Keratinocyte (primary cell): ENCODE results near the gene RUFY2. TPM values are rescaled to one million over a fixed set of nuclear protein-coding genes. Genes with fewer than 3 reads are reported as not detected.

Experiments used
- DNase-seq: peaks from one replicate; pipeline ENCODE4 v3.0.0-alpha.2; 2011; ENCODE audit warnings: low read depth, missing footprints, low spot score
- FAIRE-seq: peaks from 2 replicates; lab custom pipeline; 2011; peaks lifted over from hg19 to GRCh38; lab: Jason Lieb, UNC
- H2AFZ ChIP-seq: 2 replicates; pipeline ENCODE4 v1.6.0; 2012; ENCODE audit warnings: low read length, control low read depth, inconsistent platforms; ENCODE audit not compliant: control insufficient read depth
- H3K27ac ChIP-seq: 2 replicates; pipeline ENCODE4 v1.5.1; 2011; ENCODE audit warnings: low read length; ENCODE audit not compliant: control insufficient read depth, insufficient read depth
- H3K27me3 ChIP-seq: 3 replicates; pipeline ENCODE4 v1.6.0; 2011; ENCODE audit warnings: low read length; ENCODE audit not compliant: control insufficient read depth, insufficient read depth; ENCODE audit errors: extremely low read depth
- H3K36me3 ChIP-seq, 2 experiments: 2 replicates in 1 of 2; 3 replicates in 1 of 2; pipeline ENCODE4 v1.5.1; 2011; ENCODE audit warnings: low read length in 2 of 2, mild to moderate bottlenecking in 1 of 2; ENCODE audit not compliant: control insufficient read depth in 2 of 2, insufficient read depth in 2 of 2; ENCODE audit errors: extremely low read depth in 1 of 2
- H3K4me1 ChIP-seq: 3 replicates; pipeline ENCODE4 v1.5.1; 2011; ENCODE audit warnings: low read length; ENCODE audit not compliant: control insufficient read depth, insufficient read depth; ENCODE audit errors: extremely low read depth
- H3K4me2 ChIP-seq: 3 replicates; pipeline ENCODE4 v1.6.0; 2011; ENCODE audit warnings: low read depth, low read length; ENCODE audit not compliant: control insufficient read depth, insufficient read depth; ENCODE audit errors: extremely low read depth
- H3K4me3 ChIP-seq, 3 experiments: fragments of 200-600 bp in 1 of 3; sonication (generic) in 1 of 3; 2 replicates in 2 of 3; 3 replicates in 1 of 3; pipeline ENCODE4 v1.5.1; 2011 to 2016; ENCODE audit warnings: low read length in 3 of 3, mild to moderate bottlenecking in 3 of 3, control low read depth in 2 of 3, inconsistent platforms in 1 of 3, low read depth in 1 of 3, mixed read lengths in 1 of 3, mixed run types in 1 of 3, moderate library complexity in 1 of 3; ENCODE audit not compliant: control insufficient read depth in 2 of 3, insufficient read depth in 2 of 3; ENCODE audit errors: extremely low read depth in 1 of 3
- H3K79me2 ChIP-seq: 2 replicates; pipeline ENCODE4 v1.6.0; 2012; ENCODE audit warnings: low read length; ENCODE audit not compliant: control insufficient read depth, insufficient read depth
- H3K9ac ChIP-seq: 3 replicates; pipeline ENCODE4 v1.6.0; 2011; ENCODE audit warnings: low read length; ENCODE audit not compliant: control insufficient read depth, insufficient read depth; ENCODE audit errors: extremely low read depth
- H3K9me1 ChIP-seq: 3 replicates; pipeline ENCODE4 v1.6.0; 2011; ENCODE audit warnings: low read length; ENCODE audit not compliant: control insufficient read depth, insufficient read depth; ENCODE audit errors: extremely low read depth
- H3K9me3 ChIP-seq: 2 replicates; pipeline ENCODE4 v1.5.1; 2012; ENCODE audit warnings: low read depth, low read length; ENCODE audit not compliant: control insufficient read depth
- H4K20me1 ChIP-seq: 3 replicates; pipeline ENCODE4 v1.6.0; 2011; ENCODE audit warnings: low read length; ENCODE audit not compliant: control insufficient read depth, insufficient read depth; ENCODE audit errors: extremely low read depth
- CTCF ChIP-seq, 3 experiments: IDR thresholded peaks in 1 of 3; conservative IDR thresholded peaks in 1 of 3; optimal IDR thresholded peaks in 1 of 3; 2 replicates in 2 of 3; 3 replicates in 1 of 3; pipeline versions ENCODE3 to v1.5.1; 2011; ENCODE audit warnings: low read length in 3 of 3, mild to moderate bottlenecking in 3 of 3, moderate library complexity in 2 of 3, control low read depth in 1 of 3, inconsistent platforms in 1 of 3; ENCODE audit not compliant: insufficient read depth in 2 of 3; ENCODE audit errors: extremely low read depth in 1 of 3
- EZH2 ChIP-seq: IDR thresholded peaks from one replicate; pipeline ENCODE4 v1.6.1; 2012; ENCODE audit warnings: inconsistent platforms, mild to moderate bottlenecking, low read length, moderate library complexity
- dilution Hi-C: fragments of 300-500 bp; cut with MboI; formaldehyde crosslinking; loops from one replicate; pipeline ENCODE4 v1.7.0; 2020; ENCODE audit warnings: low sequenced_read_pairs; ENCODE audit not compliant: extremely low pct_ligation_motif_present
- polyA plus RNA-seq, 5 experiments: library from polyadenylated mRNA; depleted of rRNA in 3 of 5; stranded (reverse) in 3 of 5; stranded (forward) in 1 of 5; unstranded in 1 of 5; fragments of >200 nt; gene quantifications; 1 replicate in 1 of 5; 2 replicates in 3 of 5; 3 replicates in 1 of 5; pipeline versions ENCODE4 v1.2.1 to v1.2.3, GENCODE V29; 2011 to 2012; ENCODE audit warnings: missing spikeins in 2 of 5, low read depth in 1 of 5, low replicate concordance in 1 of 5

The RUFY2 gene
- polyA plus RNA-seq, 1 donor (not counting 4 experiments of a cell fraction or from before 2014, with no cell fraction given) = 15.6 TPM

GRCh38 chr10:68301790-68302502 is 105.1 kb downstream of the RUFY2 start:
- H3K4me1 ChIP-seq = no peaks in the 10 kb centered on the region
- no peaks in the 10 kb centered on the region for H3K27me3 ChIP-seq
- H3K4me3 ChIP-seq = no peak overlapping the region
- DNase-seq (no peak), FAIRE-seq (peak; percentile 29)
- dilution Hi-C loops = no loop called here
- H3K36me3 ChIP-seq = no peaks in the 10 kb centered on the region
- no peak overlapping the region for H3K9ac ChIP-seq
- TF ChIP-seq CTCF (optimal IDR thresholded peaks at IDR 0.05 in 1 of 3, IDR thresholded peaks at IDR 0.05 in 1 of 3, conservative IDR thresholded peaks at IDR 0.05 in 1 of 3; ENCODE audit: extremely low read depth in 1 of 3, insufficient read depth in 2 of 3, low read length in 3 of 3) = peak in 2 of 3 experiments; percentile 39 to 47
- TF ChIP-seq EZH2 = no peak
- H3K27ac ChIP-seq = no peak overlapping the region
- no peaks in the 10 kb centered on the region for H3K9me1 ChIP-seq
- no peak overlapping the region for H3K4me2 ChIP-seq
- no peaks in the 10 kb centered on the region for H3K79me2 ChIP-seq
- no peak overlapping the region for H2AFZ ChIP-seq
- H3K9me3 ChIP-seq = no peaks in the 10 kb centered on the region
- no peaks in the 10 kb centered on the region for H4K20me1 ChIP-seq

- no peak for FAIRE-seq
- Histone ChIP-seq H3K9ac (no peak overlapping the region), H4K20me1 (no peaks in the 10 kb centered on the region), H3K4me1 (no peaks in the 10 kb centered on the region), H3K79me2 (no peaks in the 10 kb centered on the region), H3K4me3 (no peak overlapping the region), H3K9me3 (no peaks in the 10 kb centered on the region), H3K27ac (no peak overlapping the region), H3K27me3 (no peaks in the 10 kb centered on the region), H3K36me3 (no peaks in the 10 kb centered on the region), H2AFZ (no peak overlapping the region), H3K9me1 (no peaks in the 10 kb centered on the region), H3K4me2 (no peak overlapping the region)
- no peak for DNase-seq
- dilution Hi-C loops = no loop called here
- TF ChIP-seq CTCF (optimal IDR thresholded peaks at IDR 0.05 in 1 of 3, IDR thresholded peaks at IDR 0.05 in 1 of 3, conservative IDR thresholded peaks at IDR 0.05 in 1 of 3; ENCODE audit: extremely low read depth in 1 of 3, insufficient read depth in 2 of 3, low read length in 3 of 3) = no peak
These were observed 105.8 kb downstream of the RUFY2 start for GRCh38 chr10:68301301-68301700.
